Measurements from ENCODE around the gene ARHGAP4. TPM values are rescaled to one million over a fixed set of nuclear protein-coding genes. Genes with fewer than 3 reads are reported as not detected.

ARHGAP4 gene
- total and polyA plus RNA-seq, 8 donors, result 21.9 to 96.2 (median 26.3) TPM

- Histone ChIP-seq H3K4me1 (peaks cover 12 to 62% of the 10 kb centered on the region in 2 donors), H3K27me3 (no peaks in the 10 kb centered on the region), H3K27ac (peak overlapping the region; percentile 48 to 84), H3K36me3 (no peaks in the 10 kb centered on the region), H3K4me3 (peak overlapping the region; percentile 24 to 72), H3K9me3 (no peaks in the 10 kb centered on the region)
- ATAC-seq, result no peak
- TF ChIP-seq CTCF (IDR thresholded peaks at IDR 0.05), result no peak
- peak in 3 of 4 donors; percentile 44 to 64 (median 50) for DNase-seq
- intact Hi-C loops (cut with DNase I), result no loop called here
These were observed 43.9 kb upstream of the ARHGAP4 start for GRCh38 chrX:153969904-153970356.

GRCh38 chrX:153969125-153969903 is 43.2 kb upstream of the ARHGAP4 start:
- DNase-seq (peak in 1 of 4 donors; percentile 32), ATAC-seq (no peak)
- Histone ChIP-seq H3K27ac (peak overlapping the region; percentile 23 to 84), H3K4me1 (peaks cover 12 to 56% of the 10 kb centered on the region in 2 donors), H3K9me3 (no peaks in the 10 kb centered on the region), H3K27me3 (no peaks in the 10 kb centered on the region), H3K36me3 (no peaks in the 10 kb centered on the region), H3K4me3 (peak overlapping the region; percentile 24 to 72)
- intact Hi-C loops (cut with DNase I), result no loop called here
- no peak for TF ChIP-seq CTCF (IDR thresholded peaks at IDR 0.05)

GRCh38 chrX:153968754-153969124 is 42.7 kb upstream of the ARHGAP4 start:
- peaks cover 0 to 6% of the 10 kb centered on the region in 2 donors for H3K36me3 ChIP-seq
- H3K27ac ChIP-seq, result peak overlapping the region; percentile 13 to 84
- TF ChIP-seq CTCF (IDR thresholded peaks at IDR 0.05), result no peak
- H3K27me3 ChIP-seq, result no peaks in the 10 kb centered on the region
- H3K9me3 ChIP-seq, result no peaks in the 10 kb centered on the region
- H3K4me3 ChIP-seq, result peak overlapping the region in 1 of 2 donors; percentile 72
- ATAC-seq (no peak), DNase-seq (no peak)
- intact Hi-C loops (cut with DNase I), result no loop called here
- peaks cover 8 to 50% of the 10 kb centered on the region in 2 donors for H3K4me1 ChIP-seq

DNA sequence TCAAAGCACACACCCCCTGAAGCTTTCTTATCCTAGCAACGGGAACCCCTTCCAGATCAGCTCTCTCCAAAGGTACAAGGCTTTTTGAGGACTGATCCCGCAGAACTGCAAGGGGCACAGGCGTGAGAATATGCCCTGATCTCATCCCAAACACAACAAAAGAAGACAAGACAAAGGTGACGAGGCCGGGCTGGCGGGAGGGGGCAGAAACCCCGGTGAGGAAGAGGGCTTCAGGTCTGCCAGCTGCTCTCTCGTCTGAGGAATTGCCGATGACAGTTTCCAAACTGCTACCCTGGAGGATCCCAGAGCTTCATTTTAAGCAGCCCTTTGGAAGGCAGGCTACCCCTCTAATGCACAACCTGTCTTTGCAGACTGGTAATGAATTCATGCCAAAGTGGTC is 42.2 kb upstream of the ARHGAP4 start:
- H3K4me1 ChIP-seq, result peaks cover 8 to 45% of the 10 kb centered on the region in 2 donors
- intact Hi-C loops (cut with DNase I), result no loop called here
- no peaks in the 10 kb centered on the region for H3K9me3 ChIP-seq
- no peak for TF ChIP-seq CTCF (IDR thresholded peaks at IDR 0.05)
- ATAC-seq, result no peak
- H3K36me3 ChIP-seq, result peaks cover 0 to 10% of the 10 kb centered on the region in 2 donors
- DNase-seq, result no peak
- peak overlapping the region; percentile 13 to 84 for H3K27ac ChIP-seq
- no peaks in the 10 kb centered on the region for H3K27me3 ChIP-seq
- H3K4me3 ChIP-seq, result peak overlapping the region in 1 of 2 donors; percentile 72

DNA sequence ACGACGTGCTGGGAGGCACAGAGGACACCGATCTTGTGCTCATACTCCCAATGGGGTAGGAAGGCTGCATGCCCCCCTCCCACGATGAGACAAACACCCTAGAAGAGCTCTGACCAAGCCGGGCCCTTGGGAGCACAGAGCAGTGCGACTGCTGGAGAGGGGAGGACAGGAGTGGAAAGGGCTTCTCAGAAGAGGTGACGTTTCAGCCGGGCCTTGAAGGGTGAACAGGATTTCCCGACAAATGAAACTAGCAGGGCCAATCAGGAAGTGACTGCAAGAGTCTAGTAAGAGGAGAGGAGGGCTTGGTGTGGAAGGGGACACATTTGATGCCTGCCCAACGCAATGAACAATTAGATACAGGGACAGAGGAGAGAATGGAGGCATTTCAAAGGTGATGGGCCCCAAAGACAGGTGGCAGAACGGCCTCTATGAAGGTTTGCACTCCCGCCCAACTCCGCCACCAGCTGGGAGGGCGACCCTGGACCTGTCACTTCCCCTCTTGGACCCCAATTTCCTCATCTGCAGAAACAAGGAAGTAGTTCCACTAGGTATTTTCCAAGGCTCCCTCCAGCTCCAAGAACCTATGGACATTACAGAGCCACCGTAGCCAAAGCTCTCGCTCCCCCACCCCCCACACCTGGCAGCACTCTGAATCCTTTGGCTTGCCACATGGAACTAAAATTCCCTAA is 41.6 kb upstream of the ARHGAP4 start:
- intact Hi-C loops (cut with DNase I), result no loop called here
- ATAC-seq, result no peak
- peak overlapping the region in 1 of 2 donors; percentile 84 for H3K27ac ChIP-seq
- no peak for DNase-seq
- H3K36me3 ChIP-seq, result peaks cover 0 to 16% of the 10 kb centered on the region in 2 donors
- peaks cover 8 to 44% of the 10 kb centered on the region in 2 donors for H3K4me1 ChIP-seq
- H3K9me3 ChIP-seq, result no peaks in the 10 kb centered on the region
- peak overlapping the region in 1 of 2 donors; percentile 72 for H3K4me3 ChIP-seq
- TF ChIP-seq CTCF (IDR thresholded peaks at IDR 0.05), result no peak
- no peaks in the 10 kb centered on the region for H3K27me3 ChIP-seq

Data from left lung (tissue), 10 donors.